Liver (tissue), 3 donors: ENCODE data around the gene DNMT1.
"Not testable (repeated sequence)": the region's sequence is repeated elsewhere in the genome, so short reads cannot be mapped to it uniquely, and the experiment has no call there.

Experiments used
- ATF3 ChIP-seq: IDR thresholded peaks from 2 replicates; pipeline ENCODE4 v1.6.1; 2016; ENCODE audit warnings: antibody characterized with exemption
- CTCF ChIP-seq: fragments of 150-350 bp; IDR thresholded peaks from 2 replicates; pipeline ENCODE4 v1.5.1; 2017; ENCODE audit warnings: improper control_type of control experiment, low read depth, low read length; ENCODE audit not compliant: missing input control
- EGR1 ChIP-seq, 2 donors: IDR thresholded peaks; 2 replicates each; pipeline ENCODE4 v1.6.1; 2016 to 2018; ENCODE audit warnings: antibody characterized with exemption in 2 of 2, low read depth in 2 of 2
- FOXA1 ChIP-seq: IDR thresholded peaks from 2 replicates; pipeline ENCODE4 v1.6.1; 2016; ENCODE audit warnings: antibody characterized with exemption
- GABPA ChIP-seq, 2 donors: IDR thresholded peaks in 1 of 2; conservative IDR thresholded peaks in 1 of 2; 2 replicates each; pipeline ENCODE4 v1.6.1; 2016; ENCODE audit warnings: antibody characterized with exemption in 2 of 2, mild to moderate bottlenecking in 1 of 2, moderate library complexity in 1 of 2
- HNF4A ChIP-seq, 2 donors: conservative IDR thresholded peaks; 2 replicates each; pipeline ENCODE4 v1.6.1; 2016; ENCODE audit warnings: antibody characterized with exemption in 2 of 2, mild to moderate bottlenecking in 2 of 2
- HNF4G ChIP-seq: IDR thresholded peaks from 2 replicates; pipeline ENCODE4 v1.6.1; 2016; ENCODE audit warnings: antibody characterized with exemption
- MAX ChIP-seq: IDR thresholded peaks from 2 replicates; pipeline ENCODE4 v1.6.1; 2016; ENCODE audit warnings: antibody characterized with exemption
- RAD21 ChIP-seq, 2 donors: IDR thresholded peaks; 2 replicates each; pipeline ENCODE4 v1.6.1; 2016; ENCODE audit warnings: antibody characterized with exemption in 2 of 2, mild to moderate bottlenecking in 2 of 2
- REST ChIP-seq: IDR thresholded peaks from 2 replicates; pipeline ENCODE4 v1.6.1; 2016; ENCODE audit warnings: antibody characterized with exemption, mild to moderate bottlenecking
- SP1 ChIP-seq: IDR thresholded peaks from 2 replicates; pipeline ENCODE4 v1.6.1; 2018; ENCODE audit warnings: antibody characterized with exemption, mild to moderate bottlenecking
- TAF1 ChIP-seq: conservative IDR thresholded peaks from 2 replicates; pipeline ENCODE4 v1.6.1; 2016; ENCODE audit warnings: antibody characterized with exemption, mild to moderate bottlenecking
- YY1 ChIP-seq: IDR thresholded peaks from 2 replicates; pipeline ENCODE4 v1.6.1; 2016; ENCODE audit warnings: antibody characterized with exemption, mild to moderate bottlenecking
- ZBTB33 ChIP-seq: IDR thresholded peaks from 2 replicates; pipeline ENCODE4 v1.6.1; 2016; ENCODE audit warnings: antibody characterized with exemption
- donor health status: healthy.
- donor health status: healthy.

GRCh38 chr19:10241826-10242449 is 47.2 kb upstream of the DNMT1 start:
- not testable (repeated sequence) for TF ChIP-seq FOXA1; RAD21 (IDR thresholded peaks at IDR 0.05); CTCF; REST; TAF1; EGR1 (IDR thresholded peaks at IDR 0.05; ENCODE audit: low read depth in 2 of 2); HNF4G; GABPA (IDR thresholded peaks at IDR 0.05 in 1 of 2, conservative IDR thresholded peaks at IDR 0.05 in 1 of 2); MAX; HNF4A (conservative IDR thresholded peaks at IDR 0.05); ATF3; YY1; ZBTB33; SP1
